Stimulated activated CD4-positive, alpha-beta T cell treated with anti-CD3 and anti-CD28 coated beads, Interleukin-2, amount 100 ng/mL, for 4 hours (primary cell): Measurements from ENCODE around the gene UBE2K.
"Not testable (repeated sequence)": the region's sequence is repeated elsewhere in the genome, so short reads cannot be mapped to it uniquely, and the experiment has no call there.

Experiments used
- DNase-seq: peaks from one replicate; pipeline ENCODE4 v3.0.0-alpha.2; 2020; ENCODE audit warnings: low read depth

Gene UBE2K

DNA sequence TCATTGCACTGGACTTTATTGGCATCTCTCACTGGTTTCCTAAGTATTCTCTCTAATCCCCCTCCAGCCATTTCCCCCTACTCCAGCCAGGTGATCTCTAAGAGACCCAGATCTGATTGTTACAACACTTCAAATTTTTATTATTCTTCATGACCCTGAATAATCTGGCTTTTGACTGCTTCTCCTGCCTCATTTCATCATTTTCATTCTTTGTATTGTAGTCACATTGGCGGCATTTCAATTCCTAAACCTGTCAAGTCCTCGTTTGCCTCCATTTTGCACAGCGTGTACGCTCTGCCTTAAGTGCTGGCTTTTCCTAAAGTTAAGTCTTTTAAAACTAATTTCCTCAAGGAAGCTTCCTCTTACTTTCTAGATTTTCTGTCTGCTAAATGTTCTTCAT, 31.6 kb downstream of the UBE2K start:
- DNase-seq: no peak

- no peak for DNase-seq
Observed at GRCh38 chr4:39730072-39730471, 32.1 kb downstream of the UBE2K start.

DNA sequence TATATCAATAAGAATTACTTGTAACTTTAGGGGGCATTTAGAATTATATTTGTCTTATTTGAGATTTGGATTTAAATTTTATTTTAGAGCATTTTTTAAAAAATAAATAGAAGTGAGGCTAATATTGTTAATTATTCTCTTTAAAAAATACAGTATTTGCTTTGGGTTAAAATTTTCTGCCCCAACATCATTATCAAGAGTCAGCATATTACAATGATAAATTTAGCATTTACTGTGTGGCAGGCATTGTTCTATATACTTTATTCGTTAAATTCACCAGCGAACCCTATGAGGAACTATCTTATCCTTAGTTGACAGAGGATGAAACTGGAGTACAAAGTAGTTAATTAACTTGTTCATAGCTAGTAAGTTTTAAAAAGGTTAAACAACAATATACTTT, 34.0 kb downstream of the UBE2K start:
- no peak for DNase-seq

GRCh38 chr4:39732728-39733127, 34.8 kb downstream of the UBE2K start:
- DNase-seq: no peak

GRCh38 chr4:39739591-39739990, 41.7 kb downstream of the UBE2K start:
- DNase-seq: not testable (repeated sequence)

DNA sequence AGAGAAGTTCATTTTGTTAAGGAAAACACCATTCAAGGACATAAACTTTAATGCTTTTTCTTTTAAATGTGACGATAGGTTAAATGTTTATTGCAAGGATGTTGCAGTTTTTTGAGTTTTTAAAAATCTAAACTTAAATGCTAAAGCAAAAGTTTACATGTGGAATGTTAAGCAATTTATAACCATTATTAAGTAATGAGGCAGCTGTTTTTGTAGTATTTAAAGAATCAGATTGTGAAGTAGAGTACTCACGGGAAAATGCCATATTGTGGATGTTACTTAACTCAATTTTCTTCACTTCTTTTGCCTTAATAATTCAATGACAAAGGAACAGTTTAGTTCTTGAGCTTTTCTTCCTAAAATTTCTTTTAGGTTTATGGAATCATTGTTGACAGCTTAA, 43.5 kb downstream of the UBE2K start:
- DNase-seq: no peak

GRCh38 chr4:39745920-39746319, 48.0 kb downstream of the UBE2K start:
- DNase-seq: no peak

- DNase-seq: no peak
Observed at GRCh38 chr4:39750216-39750615, 52.3 kb downstream of the UBE2K start.

GRCh38 chr4:39754309-39754708, 56.4 kb downstream of the UBE2K start:
- DNase-seq: no peak

DNA sequence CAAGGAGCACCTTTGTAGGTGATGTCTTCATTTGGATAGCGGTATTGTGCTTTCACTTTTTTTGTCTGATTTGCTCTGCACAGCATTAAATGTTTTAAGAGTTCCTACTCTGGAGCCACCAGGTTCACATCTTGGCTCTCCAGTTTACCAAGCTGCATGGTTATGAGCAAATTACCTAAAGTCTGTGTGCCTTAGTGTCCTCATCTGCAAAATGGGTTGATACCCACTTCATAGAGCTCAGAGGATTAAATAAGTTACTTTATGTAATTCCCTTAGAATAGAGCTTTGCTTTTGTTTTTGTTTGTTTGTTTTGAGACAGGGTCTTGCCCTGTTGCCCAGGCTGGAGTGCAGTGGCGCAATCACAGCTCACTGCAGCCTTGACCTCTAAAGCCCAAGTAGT, 58.2 kb downstream of the UBE2K start:
- DNase-seq: no peak

DNA sequence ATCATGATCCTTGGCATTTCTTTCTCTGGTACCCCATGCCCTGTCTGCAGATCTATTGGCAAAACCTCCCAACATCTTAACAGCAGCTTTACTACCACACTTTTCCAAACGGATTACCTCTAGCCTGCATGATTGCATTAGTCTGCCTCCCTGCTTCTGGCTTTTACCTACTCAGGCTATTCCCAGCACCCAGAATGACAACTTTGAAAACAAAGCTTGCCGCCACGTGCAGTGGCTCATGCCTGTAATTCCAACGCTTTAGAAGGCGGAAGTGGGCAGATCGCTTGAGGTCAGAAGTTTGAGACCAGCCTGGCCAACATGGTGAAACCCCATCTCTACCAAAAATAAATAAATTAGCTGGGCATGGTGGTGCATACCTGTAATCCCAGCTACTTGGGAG, 60.2 kb downstream of the UBE2K start:
- DNase-seq: no peak

GRCh38 chr4:39759569-39759968, 61.6 kb downstream of the UBE2K start:
- DNase-seq: no peak

GRCh38 chr4:39761005-39761667, 63.2 kb downstream of the UBE2K start:
- no peak for DNase-seq

DNA sequence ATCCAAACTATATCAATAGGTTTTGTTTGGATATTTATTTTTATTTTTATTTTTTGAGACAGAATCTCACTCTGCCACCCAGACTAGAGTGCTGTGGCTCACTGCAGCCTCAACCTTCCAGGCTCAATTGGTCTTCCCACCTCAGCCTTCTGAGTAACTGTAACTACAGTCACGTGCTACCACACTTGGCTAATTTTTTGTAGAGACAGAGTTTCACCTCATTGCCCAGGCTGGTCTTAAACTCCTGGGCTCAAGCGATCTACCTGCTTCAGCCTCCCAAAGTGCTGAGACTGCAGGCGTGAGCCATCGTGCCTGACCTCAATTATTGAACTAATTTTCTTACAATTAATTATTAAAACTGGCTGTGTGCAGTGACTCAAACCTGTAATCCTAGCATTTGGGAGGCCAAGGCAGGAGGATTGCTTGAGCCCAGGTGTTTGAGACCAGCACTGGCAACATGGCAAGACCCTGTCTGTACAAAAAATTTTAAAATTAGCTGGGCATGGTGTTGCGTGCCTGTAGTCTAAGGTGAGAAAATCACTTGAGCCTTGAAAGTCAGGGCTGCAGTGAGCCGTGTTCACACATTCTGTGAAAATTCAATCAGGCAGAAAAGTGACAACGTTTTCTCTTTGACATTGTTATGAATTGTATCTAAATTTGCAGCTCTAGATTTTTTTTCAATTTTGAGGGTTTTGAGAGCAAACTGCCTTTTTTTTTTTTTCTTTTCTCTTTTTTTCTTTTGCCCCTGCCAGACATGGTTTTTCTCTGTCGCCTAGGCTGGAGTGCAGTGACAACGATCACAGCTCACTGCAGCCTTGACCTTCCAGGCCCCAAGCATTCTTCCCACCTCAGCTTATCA, 66.0 kb downstream of the UBE2K start:
- no peak for DNase-seq

DNA sequence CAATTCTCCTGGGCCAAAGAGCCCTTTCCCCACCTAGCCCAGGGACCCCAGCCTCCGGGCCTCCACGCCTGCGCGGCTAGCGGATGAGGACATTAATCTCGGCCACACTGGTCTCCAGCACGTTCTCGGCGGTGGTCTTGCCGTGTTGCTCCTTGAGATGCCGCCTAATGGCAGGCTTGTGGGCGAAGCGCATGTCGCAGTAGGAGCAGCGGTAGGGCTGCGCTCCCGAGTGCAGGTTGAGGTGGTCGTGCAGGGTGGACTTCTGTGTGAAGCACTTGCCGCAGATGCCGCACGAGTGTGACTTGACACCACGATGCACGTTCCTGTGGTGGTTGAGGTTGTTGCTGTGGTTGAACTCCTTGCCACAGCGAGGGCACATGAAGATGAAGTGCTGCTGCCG, 72.1 kb downstream of the UBE2K start:
- DNase-seq: no peak

DNA sequence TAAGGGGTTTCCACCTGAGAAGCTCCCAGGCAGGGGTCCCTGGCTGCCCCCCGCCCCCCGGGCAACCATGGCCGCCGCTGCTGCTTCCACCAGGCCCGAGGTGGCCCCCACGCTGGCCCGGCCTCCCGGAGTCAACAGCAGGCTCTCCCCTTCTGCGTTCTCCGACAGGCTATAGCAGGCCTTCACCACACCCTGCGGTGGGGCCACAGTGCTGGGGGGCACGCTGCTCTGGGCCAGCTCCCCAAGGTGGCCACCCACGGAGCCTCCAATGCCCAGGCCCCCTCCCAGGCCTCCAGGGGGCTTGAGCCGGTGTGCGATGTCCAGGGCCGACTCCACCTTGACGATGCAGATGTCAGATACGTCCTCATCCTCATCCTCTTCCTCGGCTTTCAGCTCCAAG, 72.5 kb downstream of the UBE2K start:
- no peak for DNase-seq

- DNase-seq: no peak
Observed at GRCh38 chr4:39770969-39771724, 73.2 kb downstream of the UBE2K start.

DNA sequence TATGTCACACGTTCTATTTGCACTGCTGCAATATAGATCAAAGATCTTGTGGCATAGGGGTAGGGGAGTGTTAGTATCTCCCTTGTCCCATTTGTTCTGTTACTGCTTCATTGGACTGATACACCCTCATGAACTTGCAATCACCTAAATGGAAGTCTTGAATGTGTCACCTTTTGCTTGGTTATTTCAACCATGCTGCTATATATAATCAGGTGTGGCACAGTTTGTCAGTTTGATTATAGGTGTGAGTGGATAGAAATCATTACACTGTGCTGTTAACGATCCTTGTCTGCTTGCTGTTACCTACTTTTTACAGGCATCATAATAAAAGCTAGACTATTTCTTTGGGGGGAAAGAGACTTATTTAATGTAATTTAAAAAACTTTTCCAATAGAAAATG, 84.1 kb downstream of the UBE2K start:
- DNase-seq: not testable (repeated sequence)

GRCh38 chr4:39785083-39785482, 87.1 kb downstream of the UBE2K start:
- no peak for DNase-seq

DNA sequence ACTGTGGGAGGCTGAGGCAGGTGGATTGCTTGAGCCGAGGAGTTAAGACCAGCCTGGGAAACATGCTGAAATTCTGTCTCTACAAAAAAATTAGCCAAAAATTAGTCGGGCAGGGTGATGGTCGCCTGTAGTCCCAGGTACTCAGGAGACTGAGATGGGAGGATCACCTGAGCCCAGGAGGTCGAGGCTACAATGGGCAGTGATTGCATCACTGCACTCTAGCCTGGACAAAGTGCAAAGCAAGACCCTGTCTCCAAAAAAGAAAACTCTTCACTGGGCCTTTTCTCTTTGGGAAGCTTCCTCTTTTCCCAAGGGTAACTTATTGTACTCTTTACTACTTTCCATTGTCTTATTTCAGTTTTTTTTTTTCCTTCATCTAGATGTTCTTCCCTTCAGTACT, 88.9 kb downstream of the UBE2K start:
- DNase-seq: no peak

- no peak for DNase-seq
Observed at GRCh38 chr4:39792128-39792527, 94.2 kb downstream of the UBE2K start.

DNA sequence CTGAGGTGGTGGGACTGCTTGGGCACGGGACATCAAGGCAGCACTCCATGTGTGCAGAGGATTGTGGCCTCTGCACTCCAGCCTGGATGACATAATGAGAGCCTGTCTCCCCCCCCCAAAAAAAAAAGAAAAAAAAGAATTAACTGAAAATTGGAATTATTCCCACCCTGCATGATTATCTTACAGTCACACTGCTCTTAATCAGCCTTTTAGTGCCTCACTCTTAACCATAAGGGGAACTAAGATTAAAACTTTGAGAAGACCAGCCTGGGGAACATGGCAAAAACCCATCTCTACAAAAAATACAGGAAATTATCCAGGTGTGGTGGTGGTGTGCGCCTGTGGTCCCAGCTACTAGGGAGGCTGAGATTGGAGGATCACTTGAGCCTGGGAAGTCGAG, 94.6 kb downstream of the UBE2K start:
- no peak for DNase-seq

DNA sequence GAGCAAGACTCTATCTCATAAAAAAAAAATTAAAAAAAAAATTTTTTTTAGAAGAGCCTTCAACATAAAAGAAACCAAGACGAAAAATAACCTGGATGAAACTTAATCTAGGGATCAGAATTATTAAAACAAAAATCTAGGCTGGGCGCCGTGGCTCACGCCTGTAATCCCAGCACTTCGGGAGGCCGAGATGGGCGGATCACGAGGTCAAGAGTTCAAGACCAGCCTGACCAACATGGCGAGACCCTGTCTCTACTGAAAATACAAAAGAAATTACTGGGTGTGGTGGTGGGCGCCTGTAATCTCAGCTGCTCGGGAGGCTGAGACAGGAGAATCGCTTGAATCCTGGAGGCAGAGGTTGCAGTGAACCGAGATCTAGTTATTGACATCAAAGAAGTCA, 95.0 kb downstream of the UBE2K start:
- DNase-seq: not testable (repeated sequence)
